GM19240 (cell line): Measurements from ENCODE around the gene POLR3B.

ENCODE experiments used
- DNase-seq: peaks from one replicate; pipeline ENCODE4 v3.0.0; 2011; ENCODE audit warnings: low spot score; ENCODE audit not compliant: insufficient read length

Gene POLR3B

DNA sequence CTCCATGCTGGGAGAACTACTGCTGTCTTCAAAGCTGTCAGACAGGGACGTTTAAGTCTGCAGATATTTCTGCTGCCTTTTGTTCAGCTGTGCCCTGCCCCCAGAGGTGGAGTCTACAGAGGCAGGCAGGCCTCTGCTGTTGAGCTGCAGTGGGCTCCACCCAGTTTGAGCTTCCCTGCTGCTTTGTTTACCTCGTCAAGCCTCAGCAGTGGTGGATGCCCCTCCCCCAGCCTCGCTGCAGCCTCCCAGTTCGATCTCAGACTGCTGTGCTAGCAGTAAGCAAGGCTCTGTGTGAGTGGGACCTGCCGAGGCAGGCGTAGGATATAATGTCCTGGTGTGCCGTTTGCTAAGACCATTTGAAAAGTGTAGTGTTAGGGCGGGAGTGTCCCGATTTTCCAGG is 193.9 kb downstream of the POLR3B start:
- no peak for DNase-seq

DNA sequence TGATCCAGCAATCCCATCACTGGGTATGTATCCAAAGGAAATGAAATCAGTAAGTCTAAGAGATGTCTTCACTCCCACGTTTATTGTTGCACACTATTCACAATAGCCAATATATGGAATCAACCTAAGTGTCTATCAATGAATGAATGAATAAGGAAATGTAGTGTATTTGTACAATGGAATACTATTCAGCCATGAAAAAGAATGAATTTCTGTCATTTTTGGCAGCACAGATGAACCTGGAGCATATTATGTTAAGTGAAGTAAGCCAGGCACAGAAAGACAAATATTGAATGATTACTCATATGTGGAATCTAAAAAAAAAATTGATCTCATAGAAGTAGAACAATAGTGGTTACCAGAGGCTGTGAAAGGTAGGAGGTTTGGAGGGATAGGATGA is 194.7 kb downstream of the POLR3B start:
- no peak for DNase-seq
